CD4-positive, alpha-beta T cell (primary cell): ENCODE data around the gene UQCR10. TPM values are rescaled to one million over a fixed set of nuclear protein-coding genes. Genes with fewer than 3 reads are reported as not detected.

Experiments used
- ATAC-seq: fragments of 200-7000 bp; cut with Tn5 transposase; one replicate; pipeline ENCODE4 v1.10.0; 2022; ENCODE audit warnings: mild to moderate bottlenecking; ENCODE audit not compliant: poor library complexity
- CTCF ChIA-PET: fragments of 350-600 bp; sonication (Branson Sonifier 250); formaldehyde crosslinking; loops from one replicate; lab custom pipeline; 2021; ENCODE audit warnings: antibody characterized with exemption, inconsistent platforms; lab: Charles Lee
- POLR2A ChIA-PET: fragments of 350-600 bp; sonication (Branson Sonifier 250); formaldehyde crosslinking; loops from one replicate; lab custom pipeline; 2021; ENCODE audit warnings: antibody characterized with exemption, inconsistent platforms; lab: Charles Lee
- DNase-seq, 14 experiments: peaks; one replicate each; pipeline ENCODE4 v3.0.0-alpha.2; 2013 to 2020; ENCODE audit warnings: mixed read lengths in 2 of 14
- H3K27ac ChIP-seq, 2 donors: one replicate each; pipeline versions ENCODE4 v1.5.1 to v1.7.0; 2013; ENCODE audit warnings: low read length in 2 of 2, low read depth in 1 of 2, mild to moderate bottlenecking in 1 of 2
- H3K27me3 ChIP-seq, 2 experiments: 1 replicate in 1 of 2; 2 replicates in 1 of 2; pipeline versions ENCODE4 v1.6.1 to v1.7.0; 2013; ENCODE audit warnings: low read length in 2 of 2, control low read depth in 1 of 2, mild to moderate bottlenecking in 1 of 2, moderate library complexity in 1 of 2; ENCODE audit not compliant: insufficient read depth in 2 of 2, control insufficient read depth in 1 of 2
- H3K36me3 ChIP-seq: one replicate; pipeline ENCODE4 v1.6.1; 2013; ENCODE audit warnings: low read length, control low read depth; ENCODE audit not compliant: insufficient read depth
- H3K4me1 ChIP-seq: one replicate; pipeline ENCODE4 v1.6.1; 2013; ENCODE audit warnings: low read length, control low read depth; ENCODE audit not compliant: insufficient read depth
- H3K4me3 ChIP-seq: one replicate; pipeline ENCODE4 v1.5.1; 2013; ENCODE audit warnings: mild to moderate bottlenecking, low read length, moderate library complexity
- H3K9me3 ChIP-seq, 2 experiments: 1 replicate in 1 of 2; 2 replicates in 1 of 2; pipeline versions ENCODE4 v1.6.1 to v1.7.0; 2013; ENCODE audit warnings: low read length in 2 of 2, mild to moderate bottlenecking in 2 of 2, control low read depth in 1 of 2, moderate library complexity in 1 of 2; ENCODE audit not compliant: control insufficient read depth in 1 of 2, insufficient read depth in 1 of 2
- H3K27ac Mint-ChIP-seq: one replicate; pipeline ENCODE4 v1.8.0; 2020; ENCODE audit warnings: mixed read lengths
- H3K27me3 Mint-ChIP-seq: one replicate; pipeline ENCODE4 v1.8.0; 2021; ENCODE audit warnings: mixed read lengths
- H3K36me3 Mint-ChIP-seq: one replicate; pipeline ENCODE4 v1.8.0; 2021; ENCODE audit warnings: low read depth, mixed read lengths
- H3K4me1 Mint-ChIP-seq: one replicate; pipeline ENCODE4 v1.8.0; 2021; ENCODE audit warnings: low read depth, mixed read lengths
- H3K4me3 Mint-ChIP-seq: one replicate; pipeline ENCODE4 v1.8.0; 2020; ENCODE audit warnings: mild to moderate bottlenecking, mixed read lengths
- H3K9me3 Mint-ChIP-seq: one replicate; pipeline ENCODE4 v1.8.0; 2020; ENCODE audit warnings: mixed read lengths
- intact Hi-C, 2 experiments: fragments of 100-400 bp; cut with DNase I in 1 of 2; cut with micrococcal nuclease in 1 of 2; formaldehyde crosslinking; loops; one replicate each; pipeline versions ENCODE4 v1.15.1 to v1.9.0; 2023 to 2025; cut with DNase I, micrococcal nuclease
- total RNA-seq, 174 experiments: library from RNA in 2 of 174; stranded (reverse) in 2 of 174; gene quantifications; one replicate each; pipeline ENCODE4 v1.2.3 and lab custom pipeline; 2021 to 2026
- TF ChIP-seq, protein P1 (sequence below): fragments of 200-600 bp; IDR thresholded peaks from one replicate; pipeline ENCODE4 v1.8.0; 2022; ENCODE audit warnings: antibody characterized with exemption, mild to moderate bottlenecking

Gene UQCR10
- total RNA-seq, 2 experiments from 2014 or later: 19.2 to 20.3 TPM

DNA sequence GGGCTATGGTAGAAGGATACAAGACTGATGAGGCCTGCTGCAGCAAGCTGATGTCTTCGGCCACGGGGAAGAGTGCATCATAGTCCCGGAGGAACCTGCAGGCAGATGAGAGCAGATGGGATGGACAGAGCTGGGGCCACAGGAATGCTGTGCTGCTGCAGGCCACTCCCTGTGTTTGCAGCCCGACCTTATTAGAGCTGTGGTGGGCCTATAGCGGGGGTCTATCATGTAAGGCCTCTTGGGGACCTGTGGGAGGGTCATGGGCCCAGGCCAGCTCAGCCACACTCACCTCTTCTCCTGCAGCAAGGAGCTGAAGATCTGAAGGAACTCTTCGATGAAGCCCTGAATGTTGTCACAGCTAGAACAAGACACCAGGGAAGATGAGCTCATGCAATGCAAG, 39.0 kb downstream of the UQCR10 start:
- CTCF ChIA-PET: no interaction called here
- H3K4me3 Mint-ChIP-seq: no peak overlapping the region
- intact Hi-C loops: no loop called here
- H3K9me3 Mint-ChIP-seq: no peaks in the 10 kb centered on the region
- no peaks in the 10 kb centered on the region for H3K4me1 Mint-ChIP-seq
- TF ChIP-seq, protein P1, sequence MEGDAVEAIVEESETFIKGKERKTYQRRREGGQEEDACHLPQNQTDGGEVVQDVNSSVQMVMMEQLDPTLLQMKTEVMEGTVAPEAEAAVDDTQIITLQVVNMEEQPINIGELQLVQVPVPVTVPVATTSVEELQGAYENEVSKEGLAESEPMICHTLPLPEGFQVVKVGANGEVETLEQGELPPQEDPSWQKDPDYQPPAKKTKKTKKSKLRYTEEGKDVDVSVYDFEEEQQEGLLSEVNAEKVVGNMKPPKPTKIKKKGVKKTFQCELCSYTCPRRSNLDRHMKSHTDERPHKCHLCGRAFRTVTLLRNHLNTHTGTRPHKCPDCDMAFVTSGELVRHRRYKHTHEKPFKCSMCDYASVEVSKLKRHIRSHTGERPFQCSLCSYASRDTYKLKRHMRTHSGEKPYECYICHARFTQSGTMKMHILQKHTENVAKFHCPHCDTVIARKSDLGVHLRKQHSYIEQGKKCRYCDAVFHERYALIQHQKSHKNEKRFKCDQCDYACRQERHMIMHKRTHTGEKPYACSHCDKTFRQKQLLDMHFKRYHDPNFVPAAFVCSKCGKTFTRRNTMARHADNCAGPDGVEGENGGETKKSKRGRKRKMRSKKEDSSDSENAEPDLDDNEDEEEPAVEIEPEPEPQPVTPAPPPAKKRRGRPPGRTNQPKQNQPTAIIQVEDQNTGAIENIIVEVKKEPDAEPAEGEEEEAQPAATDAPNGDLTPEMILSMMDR: no peak
- Histone ChIP-seq H3K4me1 (no peaks in the 10 kb centered on the region), H3K27me3 (no peaks in the 10 kb centered on the region), H3K4me3 (no peak overlapping the region), H3K36me3 (peaks cover 85% of the 10 kb centered on the region), H3K9me3 (no peaks in the 10 kb centered on the region), H3K27ac (no peak overlapping the region)
- POLR2A ChIA-PET: no interaction called here
- no peak for DNase-seq
- ATAC-seq: no peak
- H3K27ac Mint-ChIP-seq: no peak overlapping the region
- H3K27me3 Mint-ChIP-seq: no peaks in the 10 kb centered on the region
- H3K36me3 Mint-ChIP-seq: peaks cover 84% of the 10 kb centered on the region

DNA sequence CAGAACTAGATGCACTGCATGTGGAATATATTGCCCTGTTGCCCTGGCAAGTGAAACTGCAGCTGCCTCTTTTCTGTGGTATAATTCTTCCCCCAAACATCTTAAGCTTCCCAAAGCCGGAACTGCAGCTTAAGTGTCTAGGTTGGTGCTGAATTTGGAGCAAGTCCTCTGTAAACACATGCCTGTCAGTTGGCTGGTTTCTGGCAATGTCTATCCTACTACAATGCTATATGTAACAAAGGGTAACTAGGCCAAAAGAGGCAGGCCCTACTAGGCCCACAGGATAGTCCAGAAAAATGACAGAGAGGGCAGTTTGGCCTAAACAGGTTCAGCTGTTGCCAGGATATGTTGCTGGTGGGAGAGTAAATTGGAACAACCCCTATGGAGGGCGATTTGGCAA, 43.0 kb downstream of the UQCR10 start:
- ATAC-seq (no peak), DNase-seq (no peak)
- Mint-ChIP-seq H3K27ac (no peak overlapping the region), H3K36me3 (peaks cover 91% of the 10 kb centered on the region), H3K27me3 (no peaks in the 10 kb centered on the region), H3K9me3 (no peaks in the 10 kb centered on the region), H3K4me3 (no peak overlapping the region), H3K4me1 (no peaks in the 10 kb centered on the region)
- Histone ChIP-seq H3K27me3 (no peaks in the 10 kb centered on the region), H3K36me3 (peaks cover 84% of the 10 kb centered on the region), H3K27ac (no peak overlapping the region), H3K4me3 (no peak overlapping the region), H3K9me3 (no peaks in the 10 kb centered on the region), H3K4me1 (no peaks in the 10 kb centered on the region)
- TF ChIP-seq, protein P1: no peak
- CTCF ChIA-PET: interaction anchor here (0.8 kb wide), 1 partner anchor 195 kb away, joined by 3 read pairs; no protein-coding TSS in a partner anchor
- intact Hi-C loops: no loop called here
- POLR2A ChIA-PET: no interaction called here

DNA sequence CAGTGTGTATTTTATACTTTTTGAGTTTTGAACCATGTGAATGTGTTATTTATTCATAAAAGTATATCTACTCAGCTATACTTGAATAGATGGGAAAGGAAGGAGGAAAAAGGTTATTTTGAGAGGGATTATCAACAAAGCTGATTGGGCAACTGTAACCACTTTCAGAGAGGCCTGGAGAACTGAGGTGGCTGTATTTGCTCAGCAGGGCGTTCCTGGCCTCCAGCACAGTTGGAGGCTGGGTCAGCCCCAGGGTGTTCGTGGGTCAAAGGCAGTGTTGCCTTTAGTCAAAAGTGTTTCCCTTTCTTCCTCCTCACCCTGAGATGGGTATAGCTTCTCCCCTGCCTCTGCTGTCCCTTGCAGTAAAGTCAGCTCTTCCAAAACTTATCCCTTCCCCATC, 44.2 kb downstream of the UQCR10 start:
- Histone ChIP-seq H3K27me3 (no peaks in the 10 kb centered on the region), H3K36me3 (peaks cover 82% of the 10 kb centered on the region), H3K27ac (no peak overlapping the region), H3K4me1 (no peaks in the 10 kb centered on the region), H3K9me3 (no peaks in the 10 kb centered on the region), H3K4me3 (no peak overlapping the region)
- H3K4me1 Mint-ChIP-seq: no peaks in the 10 kb centered on the region
- no peak for DNase-seq
- ATAC-seq: no peak
- CTCF ChIA-PET: no interaction called here
- no peaks in the 10 kb centered on the region for H3K27me3 Mint-ChIP-seq
- TF ChIP-seq, protein P1: no peak
- POLR2A ChIA-PET: no interaction called here
- H3K36me3 Mint-ChIP-seq: peaks cover 91% of the 10 kb centered on the region
- H3K27ac Mint-ChIP-seq: no peak overlapping the region
- intact Hi-C loops: no loop called here
- H3K9me3 Mint-ChIP-seq: no peaks in the 10 kb centered on the region
- H3K4me3 Mint-ChIP-seq: no peak overlapping the region
